HS-27A (cell line): ENCODE measurements around the gene BTF3L4.
"Not testable (repeated sequence)": the region's sequence is repeated elsewhere in the genome, so short reads cannot be mapped to it uniquely, and the experiment has no call there.

Source experiments
- DNase-seq: peaks from one replicate; pipeline ENCODE4 v3.0.0-alpha.2; 2012; ENCODE audit warnings: low read depth, missing footprints

BTF3L4 gene

GRCh38 chr1:52056163-52056936, at the start of gene BTF3L4:
Gene BTF3L4 (plus strand): TSS chr1:52056295. CDS start chr1:52059848, 3,553 bp downstream.
- DNase-seq, result no peak

DNA sequence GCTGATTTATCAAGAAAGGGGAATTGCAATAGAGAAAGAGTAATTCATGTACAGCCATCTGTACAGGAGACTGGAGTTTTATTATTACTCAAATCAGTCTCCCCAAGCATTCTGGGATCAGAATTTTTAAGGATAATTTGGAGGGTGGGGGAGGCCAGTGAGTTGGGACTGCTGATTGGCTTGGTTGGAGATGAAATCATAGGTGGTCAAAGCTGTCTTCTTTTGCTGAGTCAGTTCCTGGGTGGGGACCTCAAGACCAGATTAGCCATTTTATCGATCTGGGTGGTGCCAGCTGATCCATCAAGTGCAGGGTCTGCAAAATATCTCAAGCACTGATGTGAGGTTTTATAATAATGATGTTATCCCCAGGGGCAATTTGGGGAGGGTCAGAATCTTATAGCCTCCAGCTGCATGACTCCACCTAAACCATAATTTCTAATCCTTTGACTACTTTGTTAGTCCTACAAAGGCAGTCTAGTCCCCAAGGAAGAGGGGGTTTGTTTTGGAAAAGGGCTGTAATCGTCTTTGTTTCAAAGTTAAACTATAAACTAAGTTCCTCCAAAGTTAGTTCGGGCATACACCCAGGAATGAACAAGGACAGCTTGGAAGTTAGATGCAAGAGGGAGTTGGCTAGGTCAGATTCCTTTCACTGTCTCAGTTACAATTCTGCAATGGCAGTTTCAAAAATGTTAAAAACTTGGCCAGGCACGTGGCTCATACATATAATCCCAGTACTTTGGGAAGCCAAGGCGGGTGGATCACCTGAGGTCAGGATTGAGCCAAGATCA, 48.7 kb upstream of the BTF3L4 start:
- no peak for DNase-seq

GRCh38 chr1:52008071-52008809, 47.9 kb upstream of the BTF3L4 start:
- DNase-seq, result no peak

DNA sequence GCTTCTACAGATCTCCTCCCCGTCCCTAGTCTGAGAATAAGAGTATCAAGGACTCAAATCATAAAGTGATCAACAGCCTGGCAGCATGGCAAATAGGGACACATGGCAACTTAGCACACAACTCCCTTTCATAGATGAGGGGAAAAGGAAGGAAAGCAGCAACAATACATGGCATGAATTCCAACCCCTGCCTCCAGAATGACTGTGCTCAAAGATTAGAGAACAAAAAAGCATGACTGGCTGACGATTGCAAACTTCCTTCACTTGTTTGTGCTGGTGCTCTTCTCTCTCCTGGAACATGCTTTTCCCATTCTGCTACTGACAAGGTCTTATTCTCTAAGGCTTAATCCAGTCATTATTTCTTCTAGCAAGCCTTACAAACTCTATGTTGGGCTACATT, 34.0 kb upstream of the BTF3L4 start:
- DNase-seq, result no peak

DNA sequence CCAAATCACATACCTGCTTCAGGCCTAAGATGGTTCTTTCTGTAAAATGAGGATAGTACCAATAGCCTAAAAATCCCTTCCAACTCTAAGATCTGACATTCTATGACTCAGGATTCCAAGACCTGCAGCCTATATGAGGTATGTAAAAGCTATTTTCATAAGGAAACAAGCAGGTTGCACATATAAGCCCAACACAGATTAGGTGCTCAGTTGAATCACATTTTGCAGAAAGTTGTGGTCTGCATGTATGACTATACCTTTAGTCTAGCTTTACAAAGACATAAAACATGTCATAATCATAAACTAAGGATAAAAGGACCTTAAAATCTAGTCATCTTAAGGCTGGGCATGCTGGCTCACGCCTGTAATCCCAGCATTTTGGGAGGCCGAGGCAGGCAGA, 29.8 kb upstream of the BTF3L4 start:
- DNase-seq, result no peak

GRCh38 chr1:52028328-52028727, 27.8 kb upstream of the BTF3L4 start:
- DNase-seq, result no peak

DNA sequence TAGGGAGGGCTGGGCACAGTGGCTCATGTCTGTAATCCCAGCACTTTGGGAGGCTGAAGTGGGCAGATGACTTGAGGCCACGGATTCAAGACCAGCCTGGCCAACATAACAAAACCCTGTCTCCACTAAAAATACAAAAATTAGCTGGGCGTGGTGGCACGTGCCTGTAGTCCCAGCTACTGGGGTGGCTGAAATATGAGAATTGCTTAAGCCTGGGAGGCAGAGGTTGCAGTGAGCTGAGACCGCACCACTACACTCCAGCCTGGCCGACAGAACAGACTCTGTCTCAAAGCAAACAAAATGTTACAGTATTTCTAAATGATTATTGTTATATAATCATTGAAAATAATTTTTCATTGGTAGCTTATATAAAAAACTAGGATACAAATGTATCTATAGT, 27.3 kb upstream of the BTF3L4 start:
- not testable (repeated sequence) for DNase-seq

DNA sequence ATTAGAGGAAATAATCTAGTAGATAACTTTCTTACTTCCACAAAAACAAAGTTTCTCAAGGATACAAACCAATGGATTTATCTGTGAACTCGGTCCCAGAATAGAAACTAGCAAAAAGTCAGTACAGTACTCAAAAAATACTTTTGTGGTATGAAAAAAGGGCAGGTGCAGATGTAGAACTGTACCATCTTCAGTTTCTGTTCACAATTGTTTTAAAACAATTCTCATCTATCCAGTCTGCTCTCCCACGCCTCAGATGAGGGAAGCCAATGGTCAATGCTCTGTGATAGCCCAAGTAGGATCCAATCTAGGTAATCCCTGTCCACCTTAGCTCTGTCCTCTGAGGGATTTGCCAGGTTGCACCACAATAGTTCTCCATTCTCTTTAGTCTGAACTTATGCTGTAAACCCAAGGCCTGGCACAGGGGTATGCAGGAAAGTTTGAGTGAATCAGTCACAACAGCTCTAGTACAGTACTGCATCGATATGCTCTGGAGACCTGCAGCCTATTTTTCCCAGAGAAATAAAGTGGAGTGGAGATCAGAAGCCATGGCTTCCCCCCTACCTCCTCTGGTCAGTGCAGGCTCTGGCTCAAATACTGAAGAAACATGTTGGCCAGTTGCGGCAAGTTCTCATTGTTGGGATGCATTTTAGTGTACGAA, 23.8 kb upstream of the BTF3L4 start:
- DNase-seq, result no peak

GRCh38 chr1:52032785-52033131, 23.3 kb upstream of the BTF3L4 start:
- no peak for DNase-seq

DNA sequence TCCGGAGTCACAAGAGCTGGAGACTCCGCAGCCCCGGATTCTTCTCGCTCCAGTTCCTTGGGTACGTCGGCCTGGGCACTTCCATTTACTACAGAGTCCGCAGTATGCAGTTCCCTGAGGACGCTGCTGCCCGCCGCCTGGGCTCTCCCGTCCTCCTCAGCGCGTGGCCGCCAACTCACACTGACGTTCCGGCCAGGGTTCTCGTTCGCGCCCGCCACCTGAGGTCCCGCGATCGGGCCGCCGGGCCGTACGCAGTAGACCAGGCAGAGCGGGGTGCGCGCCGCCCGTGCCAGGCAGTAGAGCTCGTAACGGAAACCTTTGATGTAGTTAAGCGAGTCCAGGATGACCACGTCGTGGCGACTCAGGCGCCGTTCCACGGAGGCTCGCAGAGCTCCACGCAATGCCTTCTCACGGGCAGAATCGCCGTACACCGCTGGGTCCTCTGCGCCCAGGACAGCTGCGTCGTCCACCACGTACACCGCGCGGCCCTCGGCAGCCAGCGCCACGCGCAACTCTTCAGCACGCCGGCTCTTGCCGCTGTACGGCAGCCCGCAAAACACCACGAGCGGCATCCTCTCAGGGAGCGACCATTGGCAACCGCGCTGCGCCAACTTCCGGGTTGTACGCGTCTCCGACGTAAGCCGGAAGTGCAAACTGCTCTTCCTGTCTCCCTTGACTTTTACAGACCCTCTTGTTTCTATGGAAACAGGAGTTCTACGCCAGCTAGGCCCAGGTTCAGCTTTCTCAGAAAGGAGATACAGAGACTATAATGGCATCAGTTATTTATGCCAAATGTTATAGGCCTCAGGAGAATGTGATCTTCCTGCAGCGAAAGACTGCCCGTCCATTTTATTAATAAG, 22.7 kb upstream of the BTF3L4 start, which contains the start of gene KTI12:
TSS of gene KTI12 (minus strand) at position 621 of the 860 bp plus-strand sequence. CDS start at position 572, 49 bp downstream.
- DNase-seq, result peak; percentile 76

DNA sequence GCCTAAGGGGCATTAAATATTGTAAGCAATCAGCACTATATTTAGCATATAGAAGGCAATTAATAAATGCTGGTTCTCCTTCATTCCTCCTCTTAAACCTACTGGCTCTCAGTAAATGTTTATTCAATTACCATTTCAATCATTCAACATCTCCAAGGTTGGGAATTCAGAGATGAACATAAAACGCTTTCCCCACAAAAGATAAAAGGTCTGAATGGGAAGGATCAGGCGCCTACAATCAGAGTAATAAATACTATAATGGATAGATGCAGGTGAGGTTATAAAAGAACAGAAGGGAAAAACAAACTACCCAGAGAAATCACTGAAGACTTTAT, 22.1 kb upstream of the BTF3L4 start:
- no peak for DNase-seq

DNA sequence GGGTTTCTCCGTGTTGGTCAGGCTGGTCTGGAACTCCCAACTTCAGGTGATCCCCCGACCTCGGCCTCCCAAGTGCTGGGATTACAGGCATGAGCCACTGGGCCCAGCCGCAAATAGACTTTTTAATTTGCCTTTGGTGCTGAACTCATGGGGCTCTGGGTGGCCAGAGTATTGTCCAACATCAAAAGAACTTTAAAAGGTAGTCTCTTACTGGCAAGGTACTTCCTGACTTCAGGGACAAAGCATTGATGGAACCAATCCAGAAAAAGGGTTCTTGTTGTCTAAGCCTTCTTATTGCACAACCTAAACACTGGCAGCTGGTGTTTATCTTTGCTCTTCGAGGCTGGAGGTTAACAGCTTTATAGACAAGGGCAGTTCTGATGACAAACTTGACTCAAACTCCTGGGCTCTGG, 18.7 kb upstream of the BTF3L4 start:
- no peak for DNase-seq

GRCh38 chr1:52037909-52038308, 18.2 kb upstream of the BTF3L4 start:
- DNase-seq, result no peak

DNA sequence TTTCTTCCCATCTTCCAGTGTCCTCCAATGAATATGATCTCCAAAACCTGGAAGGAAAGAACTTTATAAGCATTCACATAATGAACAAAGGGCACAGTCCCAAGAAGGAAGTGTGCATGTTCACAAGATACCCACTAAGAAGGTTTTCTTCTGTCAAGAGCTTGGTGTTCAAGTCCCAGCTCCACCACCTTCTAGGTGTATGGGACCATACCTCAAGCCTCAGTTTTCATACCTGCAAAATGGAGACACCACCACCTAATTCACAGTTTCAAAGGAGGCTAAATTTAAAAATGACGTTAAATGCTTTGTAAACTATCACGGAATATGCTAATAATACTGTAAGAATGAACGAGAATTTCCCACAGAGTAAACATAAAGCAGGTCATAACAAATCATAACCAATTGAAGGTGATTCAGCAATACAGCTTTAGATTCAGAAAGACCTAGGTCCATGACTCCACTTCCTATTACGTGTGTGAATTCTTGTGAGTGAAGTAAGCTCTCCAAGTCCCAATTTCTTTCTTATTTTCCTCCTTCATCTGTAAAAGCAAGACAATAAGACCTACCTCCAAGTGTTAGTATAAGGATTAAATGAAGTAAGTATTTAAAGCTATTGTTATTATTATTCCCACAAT, 14.4 kb upstream of the BTF3L4 start:
- no peak for DNase-seq

DNA sequence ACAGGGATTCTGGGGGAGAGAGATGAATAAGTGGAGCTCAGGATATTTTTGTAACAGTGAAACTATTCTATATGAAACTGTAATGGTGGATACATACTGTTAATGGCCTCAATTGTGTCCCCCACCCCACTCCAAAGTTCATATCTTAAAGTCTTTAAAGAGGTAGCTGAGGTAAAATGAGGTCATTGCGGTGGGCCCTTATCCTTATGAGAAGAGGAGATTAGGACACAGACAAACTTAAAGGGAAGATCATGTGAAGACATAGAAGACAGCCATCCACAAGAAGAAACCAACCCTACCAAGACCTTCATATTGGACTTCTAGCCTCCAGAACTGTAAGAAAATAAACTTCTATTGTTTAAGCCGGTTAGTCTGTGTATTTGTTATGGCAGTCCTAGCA, 10.9 kb upstream of the BTF3L4 start:
- DNase-seq, result no peak

DNA sequence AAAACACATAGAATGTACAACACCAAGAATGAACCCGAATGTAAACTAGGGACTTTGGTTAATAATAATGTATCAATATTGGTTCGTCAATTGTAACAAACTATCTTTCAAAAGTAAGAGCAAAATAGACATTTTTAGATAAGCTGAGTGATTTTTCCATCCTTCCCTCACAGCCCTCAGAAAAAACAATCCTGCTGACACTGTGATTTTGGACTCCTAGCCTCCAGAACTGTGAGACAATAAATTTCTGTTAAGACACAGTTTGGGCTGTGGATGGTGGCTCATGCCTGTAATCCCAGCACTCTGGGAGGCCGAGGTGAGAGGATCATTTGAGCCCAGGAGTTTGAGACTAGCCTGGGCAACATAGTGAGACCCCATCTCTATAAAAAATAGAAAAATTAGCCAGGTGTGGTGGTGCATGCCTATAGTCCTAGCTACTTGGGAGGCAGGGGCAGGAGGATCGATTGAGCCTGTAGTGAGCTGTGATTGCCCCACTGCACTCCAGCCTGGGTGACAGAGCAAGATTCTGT, 10.4 kb upstream of the BTF3L4 start:
- not testable (repeated sequence) for DNase-seq

DNA sequence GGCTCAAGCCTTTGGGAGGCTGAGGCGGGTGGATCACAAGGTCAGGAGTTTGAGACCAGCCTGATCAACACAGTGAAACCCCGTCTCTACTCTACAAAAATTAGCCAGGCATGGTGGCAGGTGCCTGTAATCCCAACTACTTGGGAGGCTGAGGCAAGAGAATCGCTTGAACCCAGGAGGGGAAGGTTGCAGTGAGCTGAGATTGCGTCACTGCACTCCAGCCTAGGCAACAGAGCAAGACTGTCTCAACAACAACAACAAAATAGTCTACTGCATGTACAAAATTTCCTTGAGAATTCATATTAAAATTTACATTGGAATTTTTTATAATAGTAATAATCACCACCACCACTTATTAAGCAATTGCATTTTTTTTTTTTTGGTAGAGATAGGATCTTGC, 6.8 kb upstream of the BTF3L4 start:
- not testable (repeated sequence) for DNase-seq

GRCh38 chr1:52053862-52054261, 2.2 kb upstream of the BTF3L4 start:
- no peak for DNase-seq

DNA sequence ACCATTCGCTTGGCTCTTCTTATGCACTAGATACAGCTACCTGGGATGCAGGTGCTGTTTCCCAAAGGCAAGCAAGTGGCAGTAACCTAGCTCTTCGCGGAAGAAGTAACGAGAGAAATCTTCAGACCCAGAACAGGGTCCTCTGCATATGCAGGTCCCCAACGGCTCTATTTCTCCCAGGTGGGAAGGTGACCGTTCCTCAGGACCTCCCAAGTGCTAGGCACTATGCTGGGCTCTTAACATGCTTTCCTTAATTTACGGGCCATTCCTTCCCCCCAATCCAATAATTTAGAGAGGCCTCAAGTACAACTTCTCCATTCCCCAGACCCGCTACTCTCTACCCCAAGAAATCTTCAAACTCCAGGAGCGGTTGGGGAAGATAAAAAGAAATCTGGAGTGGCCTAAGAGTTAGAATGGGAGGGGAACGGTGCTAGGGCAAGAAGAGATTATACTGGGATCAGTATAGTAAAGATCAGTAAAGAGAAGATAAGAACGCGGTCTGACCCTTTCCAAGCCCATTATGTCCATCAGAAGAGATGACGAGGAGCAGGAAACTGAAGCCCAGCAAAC, 1.5 kb upstream of the BTF3L4 start:
- no peak for DNase-seq
